Ishikawa (cell line): Measurements from ENCODE around the gene PTCH1.

Experiments used
- CEBPB ChIP-seq: IDR thresholded peaks from 2 replicates; pipeline ENCODE4 v1.6.1; 2012
- EGR1 ChIP-seq: IDR thresholded peaks from 2 replicates; pipeline ENCODE4 v1.6.1; 2012
- EP300 ChIP-seq: IDR thresholded peaks from 2 replicates; pipeline ENCODE4 v1.6.1; 2012; ENCODE audit warnings: borderline replicate concordance
- FOXM1 ChIP-seq: IDR thresholded peaks from 2 replicates; pipeline ENCODE4 v1.6.1; 2012; ENCODE audit warnings: low read depth, borderline replicate concordance
- MAX ChIP-seq: IDR thresholded peaks from 2 replicates; pipeline ENCODE4 v1.6.1; 2012
- NFIC ChIP-seq: IDR thresholded peaks from 2 replicates; pipeline ENCODE4 v1.6.1; 2012
- RAD21 ChIP-seq: IDR thresholded peaks from 2 replicates; pipeline ENCODE4 v1.6.1; 2012; ENCODE audit warnings: low read depth
- REST ChIP-seq: IDR thresholded peaks from 2 replicates; pipeline ENCODE4 v1.6.1; 2012; ENCODE audit warnings: low read depth, mild to moderate bottlenecking
- TAF1 ChIP-seq: IDR thresholded peaks from 2 replicates; pipeline ENCODE4 v1.6.1; 2012; ENCODE audit warnings: low read depth, mild to moderate bottlenecking
- TCF12 ChIP-seq: IDR thresholded peaks from 2 replicates; pipeline ENCODE4 v1.6.1; 2012; ENCODE audit warnings: low read depth
- TEAD4 ChIP-seq: IDR thresholded peaks from 2 replicates; pipeline ENCODE4 v1.6.1; 2012
- YY1 ChIP-seq: IDR thresholded peaks from 2 replicates; pipeline ENCODE4 v1.6.1; 2012; ENCODE audit warnings: low read depth

GRCh38 chr9:95495961-95496360 is 20.8 kb downstream of the PTCH1 start:
- TF ChIP-seq RAD21, result no peak
- TF ChIP-seq EP300, result no peak
- peak; percentile 68 for TF ChIP-seq REST
- no peak for TF ChIP-seq TAF1
- no peak for TF ChIP-seq YY1
- TF ChIP-seq FOXM1, result no peak
- TF ChIP-seq MAX, result no peak
- no peak for TF ChIP-seq NFIC
- TF ChIP-seq CEBPB, result no peak
- TF ChIP-seq TEAD4, result no peak
- TF ChIP-seq TCF12, result no peak
- TF ChIP-seq EGR1, result no peak
